ENCODE measurements around the gene TNNT3. TPM values are rescaled to one million over a fixed set of nuclear protein-coding genes. Genes with fewer than 3 reads are reported as not detected.

The TNNT3 gene
- total RNA-seq, 1 experiment from 2014 or later: 8.0 TPM

DNA sequence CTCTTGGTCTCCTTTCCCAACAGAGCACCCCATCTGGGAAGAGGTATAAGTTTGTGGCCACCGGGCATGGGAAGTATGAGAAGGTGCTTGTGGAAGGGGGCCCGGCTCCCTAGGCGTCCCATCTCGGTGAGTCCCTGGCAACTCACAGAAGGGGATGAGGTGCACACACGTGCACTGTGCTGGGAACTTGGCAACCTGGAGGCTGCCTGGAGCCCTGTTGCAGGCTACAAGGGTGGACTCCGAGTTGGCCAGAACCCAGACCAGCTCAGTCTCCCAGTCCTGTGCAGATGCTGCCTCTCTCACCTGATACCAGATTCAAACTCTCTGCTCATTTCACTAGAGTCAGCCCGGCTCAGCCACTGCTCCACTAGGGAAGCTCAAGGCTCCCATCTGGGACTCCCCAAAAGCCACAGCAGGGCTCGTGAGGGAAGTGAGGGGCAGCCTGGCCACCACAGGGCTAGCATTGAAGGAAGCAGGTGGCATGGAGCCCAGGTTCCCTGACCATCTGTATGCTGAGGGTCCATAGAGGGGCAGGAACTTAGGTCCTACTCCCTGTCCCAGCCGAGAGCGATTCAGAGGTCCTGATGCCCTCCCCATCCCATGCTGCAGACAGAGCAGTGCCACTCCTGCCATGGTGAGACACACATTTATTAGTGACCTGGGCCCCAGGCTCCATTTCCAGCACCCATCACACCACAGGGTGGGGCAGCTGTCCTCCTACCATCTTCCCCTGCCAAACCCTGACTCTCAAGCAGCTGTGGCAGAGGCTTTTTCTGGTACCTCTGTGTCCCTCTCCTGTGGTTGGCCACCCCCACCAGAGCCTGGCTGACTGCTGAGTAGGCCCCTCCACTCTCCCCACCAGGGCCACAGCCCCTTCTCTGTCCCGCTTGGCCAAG is 31.8 kb upstream of the TNNT3 start:
- Histone ChIP-seq H3K9me3 (replicated peaks) (no peaks in the 10 kb centered on the region), H3K27me3 (replicated peaks) (0 out of 2 replicates have a peak, but pooled peaks cover 4% of the 10 kb centered on the region), H3K27ac (no peak overlapping the region), H3K4me1 (replicated peaks) (no peaks in the 10 kb centered on the region), H3K36me3 (no peaks in the 10 kb centered on the region), H3K4me3 (no peak overlapping the region)
- DNase-seq (ENCODE audit: low read depth in 1 of 2, low spot score in 2 of 2): no peak

DNA sequence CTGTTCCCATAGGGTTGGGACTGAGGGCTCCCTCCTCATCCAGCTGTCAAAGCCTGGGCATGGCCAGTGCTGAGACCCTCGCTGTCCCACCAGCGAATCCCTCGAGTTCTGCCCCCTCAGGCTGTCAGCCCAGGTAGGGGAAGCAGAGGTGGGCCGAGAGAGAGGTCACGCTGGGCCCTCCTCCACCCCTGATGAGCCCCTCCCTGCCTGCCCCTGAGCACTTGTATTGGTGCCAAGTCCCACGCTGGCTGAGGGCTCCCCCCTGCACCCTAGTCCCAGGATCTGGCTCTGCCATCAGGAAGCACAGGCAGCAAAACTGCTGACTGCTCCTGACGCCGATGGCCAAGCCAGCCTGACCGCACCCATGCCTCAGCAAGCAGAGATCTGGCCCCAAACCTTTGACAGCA is 31.2 kb upstream of the TNNT3 start:
- Histone ChIP-seq H3K4me1 (replicated peaks) (no peaks in the 10 kb centered on the region), H3K4me3 (no peak overlapping the region), H3K27me3 (replicated peaks) (0 out of 2 replicates have a peak, but pooled peaks cover 4% of the 10 kb centered on the region), H3K36me3 (no peaks in the 10 kb centered on the region), H3K9me3 (replicated peaks) (no peaks in the 10 kb centered on the region), H3K27ac (no peak overlapping the region)
- no peak for DNase-seq (ENCODE audit: low read depth in 1 of 2, low spot score in 2 of 2)

DNA sequence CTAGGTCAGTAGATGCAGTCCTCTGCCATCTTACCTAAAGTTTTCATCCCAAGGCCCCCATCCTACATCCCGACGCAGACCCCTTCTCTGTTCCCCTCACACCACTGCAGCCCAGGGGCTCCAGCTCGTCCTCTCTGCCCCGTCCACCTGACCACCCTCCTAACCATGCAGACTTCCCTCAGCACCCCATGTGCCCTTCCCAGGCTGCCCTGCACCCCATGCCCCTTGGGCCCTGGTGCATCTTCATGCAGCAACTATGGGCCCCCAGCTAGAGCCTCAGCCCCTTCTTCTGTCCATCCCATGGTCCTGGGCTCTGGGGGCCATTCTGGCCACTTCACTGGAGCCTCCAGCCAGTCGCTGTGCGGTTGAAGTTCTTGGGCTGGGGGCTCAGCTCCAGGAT is 30.7 kb upstream of the TNNT3 start:
- Histone ChIP-seq H3K9me3 (replicated peaks) (no peaks in the 10 kb centered on the region), H3K27me3 (replicated peaks) (0 out of 2 replicates have a peak, but pooled peaks cover 4% of the 10 kb centered on the region), H3K27ac (no peak overlapping the region), H3K4me3 (no peak overlapping the region), H3K4me1 (replicated peaks) (no peaks in the 10 kb centered on the region), H3K36me3 (no peaks in the 10 kb centered on the region)
- no peak for DNase-seq (ENCODE audit: low read depth in 1 of 2, low spot score in 2 of 2)

DNA sequence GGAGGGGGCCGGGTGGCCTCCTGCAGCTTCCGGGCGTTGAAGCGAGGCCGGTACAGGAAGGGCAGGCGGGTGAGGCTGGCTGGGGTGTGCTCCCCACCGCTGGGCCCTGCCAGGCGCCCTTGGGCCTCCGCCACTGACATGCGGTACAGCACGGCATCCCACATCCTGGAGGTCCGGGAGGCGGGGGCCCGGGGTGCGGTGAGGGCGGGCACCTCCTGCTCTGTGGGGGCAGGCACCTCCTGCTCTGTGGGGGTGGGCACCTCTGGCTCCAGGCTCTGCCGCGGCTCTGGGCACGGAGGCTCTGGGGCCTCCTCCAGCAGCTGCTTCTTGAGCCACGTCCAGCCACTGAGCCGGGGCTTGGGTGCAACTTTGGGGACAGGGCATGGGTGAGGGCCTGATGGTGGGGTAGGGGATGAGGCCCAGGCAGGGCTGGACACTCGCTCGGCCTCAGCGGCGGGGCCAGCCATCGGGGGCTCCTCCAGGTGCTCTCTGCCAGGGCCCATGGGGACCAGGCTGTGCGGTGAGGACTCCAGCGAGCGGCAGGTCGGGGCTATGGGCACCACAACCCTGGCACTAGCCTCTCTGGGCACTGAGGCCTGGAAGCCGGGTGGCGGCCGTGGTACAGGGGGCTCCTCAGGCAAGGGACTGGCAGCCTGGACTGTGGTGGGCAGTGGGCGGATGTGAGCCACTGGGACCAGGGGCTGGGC is 30.1 kb upstream of the TNNT3 start:
- Histone ChIP-seq H3K36me3 (no peaks in the 10 kb centered on the region), H3K4me3 (no peak overlapping the region), H3K4me1 (replicated peaks) (no peaks in the 10 kb centered on the region), H3K27me3 (replicated peaks) (0 out of 2 replicates have a peak, but pooled peaks cover 4% of the 10 kb centered on the region), H3K9me3 (replicated peaks) (no peaks in the 10 kb centered on the region), H3K27ac (no peak overlapping the region)
- peak in 1 of 2 experiments; percentile 40 for DNase-seq (ENCODE audit: low read depth in 1 of 2, low spot score in 2 of 2)

DNA sequence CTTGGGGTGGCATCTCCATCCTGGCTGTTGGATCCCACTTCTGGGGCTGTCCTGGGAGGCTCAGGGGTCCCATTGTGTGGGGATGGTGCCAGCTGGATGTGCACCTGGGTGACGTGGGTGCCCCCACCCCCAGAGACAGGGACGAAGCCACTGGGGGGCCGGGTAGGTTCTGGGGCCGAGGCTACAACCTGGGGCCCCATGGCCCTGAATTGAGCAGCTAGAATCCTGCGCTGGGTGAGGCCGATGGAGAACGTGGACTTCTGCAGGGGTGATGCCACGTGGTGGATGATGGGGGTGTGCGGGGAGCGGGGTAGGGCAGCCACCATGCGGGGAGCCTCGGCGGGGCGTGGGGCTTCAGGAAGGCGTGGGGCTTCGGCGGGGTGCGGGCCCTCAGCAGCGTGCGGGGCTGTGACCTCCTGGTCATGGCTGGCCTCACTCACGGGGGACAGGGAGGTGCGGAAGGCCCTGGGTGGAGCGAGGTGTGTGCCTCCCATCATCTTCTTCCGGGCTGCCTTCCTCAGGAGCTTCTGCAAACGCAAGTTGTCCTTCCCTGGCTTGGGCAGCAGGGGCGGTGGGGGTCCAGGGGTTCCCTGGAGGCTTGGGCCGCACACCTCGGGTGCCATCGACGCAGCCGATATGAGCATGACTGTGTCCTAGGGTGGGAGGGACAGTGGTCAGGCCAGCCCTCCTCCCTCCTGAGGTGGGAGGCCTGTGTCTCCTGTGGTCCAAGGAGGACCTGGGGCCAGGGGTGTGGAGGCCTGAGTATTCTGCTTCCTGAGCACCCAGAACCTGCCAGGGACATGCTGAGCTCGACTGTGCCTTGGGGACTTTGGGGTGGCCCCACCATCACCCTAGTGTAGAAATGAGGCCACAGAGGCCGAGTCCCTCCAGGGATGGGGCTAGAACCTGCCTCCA is 29.3 kb upstream of the TNNT3 start:
- no peaks in the 10 kb centered on the region for H3K9me3 ChIP-seq (replicated peaks)
- no peak overlapping the region for H3K4me3 ChIP-seq
- no peak overlapping the region for H3K27ac ChIP-seq
- H3K4me1 ChIP-seq (replicated peaks): no peaks in the 10 kb centered on the region
- 0 out of 2 replicates have a peak, but pooled peaks cover 4% of the 10 kb centered on the region for H3K27me3 ChIP-seq (replicated peaks)
- H3K36me3 ChIP-seq: no peaks in the 10 kb centered on the region
- peak in 1 of 2 experiments; percentile 39 for DNase-seq (ENCODE audit: low read depth in 1 of 2, low spot score in 2 of 2)

DNA sequence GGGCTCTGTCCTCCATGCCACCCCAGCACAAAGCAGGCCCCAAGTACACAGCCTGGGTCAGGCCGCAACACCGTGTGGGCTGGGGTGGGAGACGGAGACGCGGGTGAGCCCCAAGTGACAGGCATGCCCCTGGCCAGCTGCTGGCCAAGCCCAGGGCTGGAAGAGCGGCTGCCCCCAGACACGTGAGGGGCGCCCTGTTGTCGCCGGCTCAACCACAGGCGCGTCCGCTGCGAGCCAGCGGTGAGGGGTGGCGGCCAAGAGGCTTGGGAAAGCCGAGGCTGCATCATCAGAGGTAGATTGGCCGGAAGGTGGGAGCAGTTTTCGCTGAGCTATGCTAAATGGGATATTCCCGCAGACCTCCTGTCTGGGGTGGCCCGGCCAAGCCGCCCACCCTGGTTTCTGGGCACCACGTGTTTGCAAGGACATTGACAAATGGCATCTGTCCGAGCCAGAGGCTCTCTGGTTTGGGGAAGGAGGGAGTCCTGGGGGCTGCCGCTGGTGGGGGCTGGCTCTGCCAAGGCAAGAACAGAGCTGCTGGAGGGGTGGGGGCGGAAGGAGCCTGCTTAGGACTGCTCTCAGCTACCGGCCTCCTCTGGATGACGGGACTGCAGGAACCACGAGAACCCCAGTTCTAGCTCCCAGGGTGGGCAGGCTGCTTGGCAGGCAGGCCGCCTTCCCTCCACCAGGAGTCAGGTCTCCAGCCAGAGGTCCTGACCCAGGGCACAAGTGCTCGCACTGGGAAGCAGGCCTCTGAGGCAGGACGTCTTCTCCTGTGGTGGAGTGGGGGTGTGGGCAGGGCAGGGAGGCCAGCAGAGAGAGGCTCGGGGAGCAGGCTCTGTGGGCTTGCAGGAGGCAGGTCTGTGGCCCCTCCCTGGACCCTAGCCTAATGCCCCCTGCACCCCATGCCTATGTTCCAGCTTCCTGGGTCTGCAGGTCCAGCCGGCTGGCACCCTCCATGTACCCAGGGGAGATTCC is 28.4 kb upstream of the TNNT3 start:
- H3K9me3 ChIP-seq (replicated peaks): no peaks in the 10 kb centered on the region
- H3K27ac ChIP-seq: no peak overlapping the region
- no peak for DNase-seq (ENCODE audit: low read depth in 1 of 2, low spot score in 2 of 2)
- H3K4me1 ChIP-seq (replicated peaks): no peaks in the 10 kb centered on the region
- peaks cover 4% of the 10 kb centered on the region; the same call in 1 of the 2 replicates for H3K27me3 ChIP-seq (replicated peaks)
- no peak overlapping the region for H3K4me3 ChIP-seq
- H3K36me3 ChIP-seq: no peaks in the 10 kb centered on the region

DNA sequence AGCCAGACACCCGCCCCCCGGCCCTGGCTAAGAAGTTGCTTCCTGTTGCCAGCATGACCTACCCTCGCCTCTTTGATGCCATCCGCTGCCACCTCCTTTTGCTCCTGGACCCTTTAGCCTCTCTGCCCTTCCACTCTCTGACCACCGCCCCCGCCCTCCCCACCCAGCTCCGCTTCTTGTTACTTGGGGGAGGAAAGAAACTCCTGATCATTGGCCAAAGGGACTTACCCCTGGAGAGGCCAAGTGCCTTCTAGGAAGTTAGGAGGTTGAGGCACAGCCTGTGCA is 27.7 kb upstream of the TNNT3 start, which contains the start of gene PRR33:
TSS of gene PRR33 (minus strand) at position 65 of the 285 bp plus-strand sequence. CDS start 1,311 bp downstream, outside the sequence.
- DNase-seq (ENCODE audit: low read depth in 1 of 2, low spot score in 2 of 2): no peak
- Histone ChIP-seq H3K36me3 (no peaks in the 10 kb centered on the region), H3K27ac (no peak within 1 kb of the TSS), H3K27me3 (replicated peaks) (peaks cover 4% of the 10 kb centered on the region; the same call in 1 of the 2 replicates), H3K4me3 (no peak within 1 kb of the TSS), H3K4me1 (replicated peaks) (no peaks in the 10 kb centered on the region), H3K9me3 (replicated peaks) (no peaks in the 10 kb centered on the region)

DNA sequence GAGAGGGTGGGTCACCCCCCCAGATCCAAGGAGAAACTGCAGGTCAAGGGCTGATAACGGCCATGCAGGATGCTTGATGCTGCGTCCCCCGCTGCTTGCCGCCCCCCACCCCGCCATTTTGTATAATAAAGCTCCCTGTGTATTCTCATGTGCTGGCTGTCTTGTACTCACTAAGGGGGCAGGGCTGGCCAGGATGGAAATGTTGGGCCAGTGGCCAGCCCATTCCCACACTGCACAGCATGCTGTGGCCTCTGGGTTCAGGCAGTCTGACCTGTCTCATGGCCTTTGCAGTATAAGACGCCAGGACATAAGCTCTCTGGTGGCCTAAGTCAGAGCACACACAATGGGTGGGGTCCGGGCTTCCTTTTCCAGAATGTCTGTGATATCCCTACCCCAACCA is 27.4 kb upstream of the TNNT3 start:
- Histone ChIP-seq H3K4me1 (replicated peaks) (no peaks in the 10 kb centered on the region), H3K9me3 (replicated peaks) (no peaks in the 10 kb centered on the region), H3K27ac (no peak overlapping the region), H3K27me3 (replicated peaks) (peaks cover 4% of the 10 kb centered on the region; the same call in 1 of the 2 replicates), H3K36me3 (no peaks in the 10 kb centered on the region), H3K4me3 (no peak overlapping the region)
- no peak for DNase-seq (ENCODE audit: low read depth in 1 of 2, low spot score in 2 of 2)

DNA sequence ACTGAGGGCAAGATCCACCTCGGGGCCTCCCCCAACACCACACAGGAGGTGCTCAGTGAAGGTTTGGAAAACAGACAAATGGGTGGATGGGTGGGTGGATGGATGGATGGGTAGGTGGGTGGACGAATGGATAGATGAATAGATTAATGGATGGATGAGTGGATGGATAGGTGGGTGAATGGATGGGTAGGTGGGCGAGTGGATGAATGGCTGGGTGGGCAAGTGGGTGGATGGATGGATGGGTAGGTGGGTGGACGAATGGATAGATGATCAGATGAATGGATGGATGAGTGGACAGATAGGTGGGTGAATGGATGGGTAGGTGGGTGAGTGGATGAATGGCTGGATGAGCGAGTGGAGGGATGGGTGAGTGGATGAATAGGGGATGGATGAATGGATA is 26.9 kb upstream of the TNNT3 start:
- DNase-seq (ENCODE audit: low read depth in 1 of 2, low spot score in 2 of 2): no peak
- Histone ChIP-seq H3K27me3 (replicated peaks) (peaks cover 4% of the 10 kb centered on the region; the same call in 1 of the 2 replicates), H3K4me1 (replicated peaks) (no peaks in the 10 kb centered on the region), H3K4me3 (no peak overlapping the region), H3K27ac (no peak overlapping the region), H3K36me3 (no peaks in the 10 kb centered on the region), H3K9me3 (replicated peaks) (no peaks in the 10 kb centered on the region)

DNA sequence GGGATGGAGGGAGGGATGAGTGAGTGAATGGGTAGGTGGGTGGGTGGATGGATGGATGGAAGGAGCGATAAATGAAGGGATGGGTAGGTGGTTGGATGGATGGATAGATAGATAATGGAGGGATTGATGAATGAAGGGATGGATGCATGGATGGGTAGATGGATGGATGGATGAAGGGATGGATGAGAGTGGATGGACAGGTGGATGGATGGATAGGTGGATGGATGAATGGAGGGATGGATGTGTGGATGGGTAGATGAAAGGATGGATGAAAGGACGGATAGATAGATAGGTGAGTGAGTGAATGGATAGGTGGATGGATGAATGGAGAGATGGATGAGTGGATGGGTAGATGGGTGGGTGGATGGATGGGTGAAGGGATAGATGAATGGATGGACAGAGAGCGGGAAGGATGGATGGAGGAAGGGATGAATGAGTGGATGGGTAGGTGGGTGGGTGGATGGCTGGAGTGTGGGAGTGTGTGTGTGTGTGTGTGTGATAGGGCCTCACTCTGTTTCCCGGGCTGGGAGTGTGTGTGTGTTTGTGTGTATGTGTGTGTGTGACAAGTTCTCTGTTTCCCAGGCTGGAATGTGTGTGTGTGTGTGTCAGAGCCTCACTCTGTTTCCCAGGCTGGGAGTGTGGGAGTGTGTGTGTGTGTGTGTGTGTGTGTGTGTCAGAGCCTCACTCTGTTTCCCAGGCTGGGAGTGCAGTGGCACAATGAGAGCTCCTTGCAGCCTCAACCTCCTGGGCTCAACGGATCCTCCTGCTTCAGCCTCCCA is 25.7 kb upstream of the TNNT3 start:
- Histone ChIP-seq H3K27me3 (replicated peaks) (peaks cover 1% of the 10 kb centered on the region; the same call in 1 of the 2 replicates), H3K4me1 (replicated peaks) (no peaks in the 10 kb centered on the region), H3K4me3 (no peak overlapping the region), H3K9me3 (replicated peaks) (no peaks in the 10 kb centered on the region), H3K27ac (no peak overlapping the region), H3K36me3 (no peaks in the 10 kb centered on the region)
- DNase-seq (ENCODE audit: low read depth in 1 of 2, low spot score in 2 of 2): no peak

DNA sequence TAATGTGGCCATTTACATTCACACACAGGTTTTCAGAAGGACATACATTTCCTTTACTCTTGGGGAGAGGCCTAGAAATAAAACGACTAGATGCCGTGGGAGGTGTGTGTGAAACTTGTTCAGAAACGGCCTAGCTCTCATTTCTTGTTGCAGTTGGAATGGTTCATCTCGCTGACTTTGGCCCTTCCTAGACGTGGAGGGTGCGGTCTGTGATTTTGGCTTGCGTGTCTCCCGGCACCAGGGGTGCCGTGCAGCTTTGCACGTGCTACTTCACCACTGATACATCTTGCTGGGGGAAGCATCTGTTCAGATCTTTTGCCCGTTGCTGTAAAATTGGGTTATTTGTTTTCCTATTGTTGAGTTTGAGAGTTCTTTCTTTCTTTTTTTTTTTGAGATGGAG is 24.7 kb upstream of the TNNT3 start:
- H3K27ac ChIP-seq: no peak overlapping the region
- DNase-seq (ENCODE audit: low read depth in 1 of 2, low spot score in 2 of 2): no peak
- H3K4me3 ChIP-seq: no peak overlapping the region
- no peaks in the 10 kb centered on the region; the same call in 1 of the 2 replicates for H3K27me3 ChIP-seq (replicated peaks)
- no peaks in the 10 kb centered on the region for H3K9me3 ChIP-seq (replicated peaks)
- H3K4me1 ChIP-seq (replicated peaks): no peaks in the 10 kb centered on the region
- no peaks in the 10 kb centered on the region for H3K36me3 ChIP-seq

DNA sequence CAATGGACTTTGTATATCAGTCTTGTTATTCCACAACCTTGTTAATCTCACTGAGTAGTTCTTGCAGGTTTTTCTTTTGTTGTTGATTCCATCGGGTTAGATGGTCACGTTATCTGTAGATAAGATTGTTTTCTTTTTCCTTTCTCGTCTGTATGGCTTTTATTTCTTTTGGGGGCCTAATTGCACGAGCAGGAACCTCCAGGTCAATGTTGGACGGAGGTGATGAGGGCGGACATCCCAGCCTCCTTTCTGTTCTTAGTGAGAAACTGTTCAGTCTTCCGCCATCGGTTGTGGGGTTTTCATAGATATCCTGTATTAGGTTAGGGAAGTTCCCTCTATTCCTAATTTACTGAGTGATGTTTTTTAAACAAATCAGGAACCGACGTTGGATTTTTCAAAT is 23.0 kb upstream of the TNNT3 start:
- no peaks in the 10 kb centered on the region for H3K36me3 ChIP-seq
- no peaks in the 10 kb centered on the region for H3K4me1 ChIP-seq (replicated peaks)
- no peak overlapping the region for H3K4me3 ChIP-seq
- no peaks in the 10 kb centered on the region; the same call in 1 of the 2 replicates for H3K27me3 ChIP-seq (replicated peaks)
- H3K27ac ChIP-seq: no peak overlapping the region
- no peaks in the 10 kb centered on the region for H3K9me3 ChIP-seq (replicated peaks)
- no peak for DNase-seq (ENCODE audit: low read depth in 1 of 2, low spot score in 2 of 2)

All from SJSA1 (cell line).